Muscle layer of colon (tissue), 2 donors: ENCODE results near the gene PSME1.

Source experiments
- H3K27ac ChIP-seq: one replicate; pipeline ENCODE4 v1.7.0; 2013; ENCODE audit warnings: low read depth, mild to moderate bottlenecking, low read length, moderate library complexity
- H3K27me3 ChIP-seq, 2 donors: one replicate each; pipeline ENCODE4 v1.7.0; 2013; ENCODE audit warnings: low read length in 2 of 2, mild to moderate bottlenecking in 2 of 2; ENCODE audit not compliant: insufficient read depth in 2 of 2, control insufficient read depth in 1 of 2
- H3K36me3 ChIP-seq: one replicate; pipeline ENCODE4 v1.7.0; 2013; ENCODE audit warnings: mild to moderate bottlenecking, low read length; ENCODE audit not compliant: insufficient read depth
- H3K4me1 ChIP-seq: one replicate; pipeline ENCODE4 v1.7.0; 2013; ENCODE audit warnings: mild to moderate bottlenecking, low read length; ENCODE audit not compliant: insufficient read depth
- H3K4me3 ChIP-seq, 2 donors: one replicate each; pipeline ENCODE4 v1.7.0; 2013; ENCODE audit warnings: low read length in 2 of 2, low read depth in 1 of 2, mild to moderate bottlenecking in 1 of 2, moderate library complexity in 1 of 2
- H3K9ac ChIP-seq: one replicate; pipeline ENCODE4 v1.7.0; 2013; ENCODE audit warnings: low read length
- H3K9me3 ChIP-seq: one replicate; pipeline ENCODE4 v1.7.0; 2013; ENCODE audit warnings: mild to moderate bottlenecking, low read length
- donor health status: abdominal sarcoma.
- donor health status: Adenocarcinoma of cecum.

The PSME1 gene

DNA sequence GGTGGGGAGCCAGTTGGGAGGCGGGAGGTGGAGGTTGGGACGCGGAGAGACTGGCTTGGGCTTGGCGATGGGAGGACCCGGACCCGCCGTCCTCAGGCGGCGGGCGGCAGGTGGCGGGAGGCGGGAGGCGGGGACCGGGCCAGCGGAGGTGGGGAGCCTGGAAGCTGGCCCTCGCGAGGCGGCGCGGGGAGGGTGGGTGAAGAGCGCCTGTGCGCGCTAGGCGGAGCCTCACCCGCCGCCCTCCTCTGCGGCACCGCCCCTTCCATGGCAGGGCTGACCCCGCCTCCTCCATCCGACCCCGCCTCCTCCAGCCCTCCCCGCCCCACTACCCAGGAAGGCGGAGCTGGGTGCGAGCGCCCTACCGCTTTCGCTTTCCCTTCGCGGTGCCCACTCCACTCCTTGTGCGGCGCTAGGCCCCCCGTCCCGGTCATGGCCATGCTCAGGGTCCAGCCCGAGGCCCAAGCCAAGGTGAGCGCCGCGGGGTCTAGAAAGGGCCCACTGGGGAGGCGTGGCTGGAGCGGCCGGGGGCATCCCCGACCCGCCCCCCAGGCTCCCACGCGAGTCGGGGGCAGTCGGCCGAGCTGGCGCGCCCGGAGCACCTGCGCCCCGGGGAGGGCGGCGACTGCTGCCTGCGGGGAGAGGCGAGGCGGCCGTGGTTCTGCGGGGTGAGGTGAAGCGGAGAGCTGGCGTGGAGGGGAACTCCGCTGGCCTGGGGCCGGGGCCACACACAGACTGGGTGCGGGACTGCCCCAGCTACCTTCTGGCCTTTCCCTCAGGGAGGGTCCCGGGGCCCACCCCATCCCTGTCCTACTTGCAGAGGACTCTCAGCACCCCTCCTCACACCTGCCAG is at the start of gene PSME1:
TSS of gene PSME1 (plus strand) at position 361 of the 850 bp plus-strand sequence. CDS start at position 430, 69 bp downstream.
- Histone ChIP-seq H3K36me3 (peaks cover 27% of the 10 kb centered on the region), H3K4me3 (peak within 1 kb of the TSS; percentile 63 to 85), H3K27me3 (no peaks in the 10 kb centered on the region), H3K4me1 (peaks cover 17% of the 10 kb centered on the region), H3K9ac (peak within 1 kb of the TSS; percentile 49), H3K27ac (peak within 1 kb of the TSS; percentile 99), H3K9me3 (no peaks in the 10 kb centered on the region)

DNA sequence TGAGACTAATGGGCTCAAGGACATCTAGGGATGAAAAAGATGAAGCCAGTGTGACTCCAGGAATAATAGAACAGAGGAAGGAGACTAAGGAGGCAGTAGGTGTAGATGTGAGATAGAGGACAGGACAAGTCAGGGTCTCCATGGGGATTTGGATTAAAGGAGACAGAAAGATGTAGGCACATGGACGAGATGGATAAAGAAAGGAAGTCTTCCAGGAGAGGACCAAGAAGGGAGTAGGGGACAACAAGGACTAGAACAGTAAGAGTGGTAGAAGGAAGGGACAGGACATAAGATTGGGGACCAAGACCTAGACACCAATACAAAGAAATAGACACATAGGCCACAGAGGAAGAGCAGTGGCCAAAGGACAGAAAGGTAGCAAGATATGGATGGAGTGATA is 49.0 kb upstream of the PSME1 start:
- Histone ChIP-seq H3K4me3 (no peak overlapping the region), H3K27ac (no peak overlapping the region), H3K27me3 (no peaks in the 10 kb centered on the region), H3K4me1 (no peaks in the 10 kb centered on the region), H3K9ac (no peak overlapping the region), H3K9me3 (no peaks in the 10 kb centered on the region), H3K36me3 (no peaks in the 10 kb centered on the region)

- Histone ChIP-seq H3K36me3 (no peaks in the 10 kb centered on the region), H3K27ac (no peak overlapping the region), H3K27me3 (no peaks in the 10 kb centered on the region), H3K9me3 (no peaks in the 10 kb centered on the region), H3K4me1 (no peaks in the 10 kb centered on the region), H3K4me3 (no peak overlapping the region), H3K9ac (no peak overlapping the region)
These were observed 47.9 kb upstream of the PSME1 start for GRCh38 chr14:24088095-24088494.

GRCh38 chr14:24089890-24090289 is 46.1 kb upstream of the PSME1 start:
- Histone ChIP-seq H3K4me1 (peaks cover 10% of the 10 kb centered on the region), H3K4me3 (no peak overlapping the region), H3K27me3 (no peaks in the 10 kb centered on the region), H3K36me3 (no peaks in the 10 kb centered on the region), H3K9me3 (no peaks in the 10 kb centered on the region), H3K9ac (no peak overlapping the region), H3K27ac (no peak overlapping the region)

- Histone ChIP-seq H3K9ac (no peak overlapping the region), H3K36me3 (no peaks in the 10 kb centered on the region), H3K9me3 (no peaks in the 10 kb centered on the region), H3K4me3 (no peak overlapping the region), H3K27me3 (no peaks in the 10 kb centered on the region), H3K27ac (no peak overlapping the region), H3K4me1 (peaks cover 20% of the 10 kb centered on the region)
These were observed 43.9 kb upstream of the PSME1 start for GRCh38 chr14:24092110-24092504.

DNA sequence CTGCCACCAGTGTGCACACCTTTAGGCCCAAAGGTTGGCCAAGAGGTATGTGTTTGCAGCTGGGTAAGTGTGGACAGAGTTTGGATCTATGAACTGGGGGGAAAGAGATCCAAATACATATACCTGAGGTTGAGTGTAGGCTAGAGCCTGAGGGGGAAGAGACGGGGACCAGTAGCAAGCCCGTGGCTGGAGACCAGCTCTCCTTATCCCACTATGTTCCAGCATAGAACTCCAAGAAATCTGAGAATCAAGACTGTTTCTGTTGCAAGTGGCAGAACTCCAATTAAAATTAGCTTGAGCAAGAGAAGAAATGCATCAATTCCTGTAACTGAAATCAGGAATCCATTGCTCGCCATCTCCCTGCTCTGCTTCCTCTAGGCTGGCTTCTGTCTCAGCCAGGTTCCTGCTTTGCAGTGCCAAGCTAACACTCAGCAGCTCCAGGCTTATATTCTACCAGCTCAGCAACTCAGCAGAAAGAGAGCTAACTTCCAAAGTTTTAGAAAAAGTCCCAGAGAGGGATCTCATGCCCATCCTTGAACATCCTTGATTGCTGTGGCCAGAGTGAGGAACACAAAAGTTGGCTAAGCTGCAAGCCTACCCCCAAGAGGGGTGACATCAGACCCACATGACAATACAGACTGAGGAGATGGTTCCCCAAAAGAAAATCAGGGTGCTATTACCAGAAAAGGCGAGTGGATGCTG is 43.3 kb upstream of the PSME1 start:
- Histone ChIP-seq H3K4me3 (no peak overlapping the region), H3K4me1 (peaks cover 20% of the 10 kb centered on the region), H3K27me3 (no peaks in the 10 kb centered on the region), H3K36me3 (no peaks in the 10 kb centered on the region), H3K9ac (no peak overlapping the region), H3K9me3 (no peaks in the 10 kb centered on the region), H3K27ac (no peak overlapping the region)

DNA sequence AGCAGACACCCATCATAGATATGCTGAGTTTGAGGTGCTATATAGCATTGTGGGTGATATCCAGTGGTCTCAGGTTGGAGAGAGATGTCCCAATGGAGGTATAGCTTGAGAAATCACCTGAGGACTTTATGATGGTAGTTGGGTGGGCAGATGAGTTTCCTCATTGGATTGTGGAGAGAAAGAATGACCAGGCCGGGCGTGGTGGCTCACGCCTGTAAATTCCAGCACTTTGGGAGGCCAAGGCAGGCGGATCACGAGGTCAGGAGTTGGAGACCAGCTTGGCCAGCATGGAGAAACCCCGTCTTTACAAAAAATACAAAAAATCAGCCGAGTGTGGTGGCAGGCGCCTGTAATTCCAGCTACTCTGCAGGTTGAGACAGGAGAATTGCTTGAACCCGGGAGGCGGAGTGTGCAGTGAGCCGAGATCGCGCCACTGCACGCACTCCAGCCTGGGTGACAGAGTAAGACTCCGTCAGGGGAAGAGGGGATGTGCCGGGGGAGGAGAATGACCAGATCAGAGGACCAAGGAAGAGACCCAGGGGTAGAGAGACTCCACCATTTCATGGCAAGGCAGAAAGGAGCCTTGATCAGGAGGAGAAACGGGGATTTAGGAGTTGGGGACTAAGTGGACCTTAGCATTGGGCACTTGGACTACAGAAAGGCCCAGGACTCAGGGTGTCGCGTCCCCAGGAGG is 42.6 kb upstream of the PSME1 start:
- Histone ChIP-seq H3K27me3 (no peaks in the 10 kb centered on the region), H3K4me1 (peaks cover 20% of the 10 kb centered on the region), H3K4me3 (peak overlapping the region; percentile 57 to 66), H3K27ac (peak overlapping the region; percentile 47), H3K9me3 (no peaks in the 10 kb centered on the region), H3K9ac (no peak overlapping the region), H3K36me3 (peaks cover 1% of the 10 kb centered on the region)

- H3K36me3 ChIP-seq: peaks cover 7% of the 10 kb centered on the region
- peak within 1 kb of the TSS; percentile 74 for H3K9ac ChIP-seq
- H3K4me3 ChIP-seq: peak within 1 kb of the TSS; percentile 57 to 66
- peak within 1 kb of the TSS; percentile 70 for H3K27ac ChIP-seq
- H3K4me1 ChIP-seq: peaks cover 20% of the 10 kb centered on the region
- H3K9me3 ChIP-seq: no peaks in the 10 kb centered on the region
- H3K27me3 ChIP-seq: no peaks in the 10 kb centered on the region
These were observed 41.8 kb upstream of the PSME1 start, which contains the start of gene PCK2 for GRCh38 chr14:24093901-24094840. TSS of gene PCK2 (plus strand) at chr14:24094311. CDS start at chr14:24094406, 95 bp downstream.

DNA sequence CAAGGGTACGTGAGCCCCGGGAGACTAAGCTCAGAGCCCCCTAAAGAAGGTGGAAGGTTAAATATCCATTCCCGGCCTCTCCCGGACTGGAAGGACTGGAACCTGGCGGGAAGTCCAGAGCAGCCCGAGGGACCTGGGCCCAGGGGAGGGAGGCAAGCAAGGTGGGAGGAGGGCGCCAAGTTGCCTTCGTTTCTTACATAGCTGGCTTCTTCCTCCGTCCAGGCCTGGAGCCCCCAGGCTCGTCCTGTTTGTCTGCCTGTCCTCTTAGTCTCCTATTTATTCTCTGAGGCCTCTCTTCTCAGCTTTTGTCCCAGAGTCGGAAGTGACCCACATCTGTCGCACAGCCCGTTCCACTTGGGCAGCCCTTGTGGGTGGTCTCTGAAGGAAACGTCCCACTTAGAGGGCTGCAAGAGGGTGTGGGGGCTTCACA is 41.1 kb upstream of the PSME1 start:
- Histone ChIP-seq H3K27me3 (no peaks in the 10 kb centered on the region), H3K9me3 (no peaks in the 10 kb centered on the region), H3K36me3 (peaks cover 7% of the 10 kb centered on the region), H3K4me1 (peaks cover 20% of the 10 kb centered on the region), H3K4me3 (peak overlapping the region; percentile 57 to 66), H3K9ac (peak overlapping the region; percentile 74), H3K27ac (peak overlapping the region; percentile 70)

- Histone ChIP-seq H3K9me3 (no peaks in the 10 kb centered on the region), H3K4me1 (peaks cover 20% of the 10 kb centered on the region), H3K9ac (peak overlapping the region; percentile 74), H3K36me3 (peaks cover 7% of the 10 kb centered on the region), H3K27me3 (no peaks in the 10 kb centered on the region), H3K27ac (peak overlapping the region; percentile 70), H3K4me3 (peak overlapping the region; percentile 57 to 66)
These were observed 40.5 kb upstream of the PSME1 start for GRCh38 chr14:24095271-24096068.
